Mesodermal cell (in vitro differentiated cells): ENCODE results near the gene DNAH17.
"Not testable (repeated sequence)": the region's sequence is repeated elsewhere in the genome, so short reads cannot be mapped to it uniquely, and the experiment has no call there.

Experiments
- H3K27ac ChIP-seq: 2 replicates; pipeline ENCODE4 v1.7.0; 2013; ENCODE audit warnings: mild to moderate bottlenecking, low read depth, low read length, moderate library complexity; ENCODE audit not compliant: severe bottlenecking
- H3K36me3 ChIP-seq: 2 replicates; pipeline ENCODE4 v1.7.1; 2013; ENCODE audit warnings: mild to moderate bottlenecking, low read length, moderate library complexity; ENCODE audit not compliant: control insufficient read depth, insufficient read depth
- H3K4me1 ChIP-seq: one replicate; pipeline ENCODE4 v1.7.1; 2013; ENCODE audit warnings: mild to moderate bottlenecking, low read length; ENCODE audit not compliant: insufficient read depth, control insufficient read depth, poor library complexity, severe bottlenecking
- H3K4me3 ChIP-seq: 2 replicates; pipeline ENCODE4 v1.7.0; 2013; ENCODE audit warnings: low read length, control low read depth, mild to moderate bottlenecking; ENCODE audit not compliant: insufficient read depth, poor library complexity, severe bottlenecking; ENCODE audit errors: extremely low read depth
- H3K9me3 ChIP-seq: 2 replicates; pipeline ENCODE4 v1.7.1; 2013; ENCODE audit warnings: mild to moderate bottlenecking, low read length, moderate library complexity; ENCODE audit not compliant: control insufficient read depth
- WGBS, 2 experiments: methylation state at CpG; one replicate each; pipeline ENCODE4 v1.1.5; 2013; ENCODE audit warnings: missing lambda C conversion rate in 2 of 2; ENCODE audit not compliant: insufficient coverage in 2 of 2; 5-methylcytosine and 5-hydroxymethylcytosine counted together

DNAH17 gene

GRCh38 chr17:78517421-78517820 lies 59.8 kb downstream of the DNAH17 start:
- H3K9me3 ChIP-seq: no peaks in the 10 kb centered on the region
- no peak overlapping the region for H3K4me3 ChIP-seq
- no peak overlapping the region for H3K27ac ChIP-seq
- 71 to 86% methylated on average over 2 of the region's 2 CpGs for WGBS, 2 experiments
- no peaks in the 10 kb centered on the region for H3K4me1 ChIP-seq
- H3K36me3 ChIP-seq: no peaks in the 10 kb centered on the region

- no peaks in the 10 kb centered on the region for H3K36me3 ChIP-seq
- H3K9me3 ChIP-seq: no peaks in the 10 kb centered on the region
- no peaks in the 10 kb centered on the region for H3K4me1 ChIP-seq
- H3K27ac ChIP-seq: no peak overlapping the region
- 80 to 88% methylated on average over 2 of the region's 4 CpGs for WGBS, 2 experiments
- no peak overlapping the region for H3K4me3 ChIP-seq
These were observed 61.7 kb downstream of the DNAH17 start for GRCh38 chr17:78515480-78515879.

- Histone ChIP-seq H3K4me1 (no peaks in the 10 kb centered on the region), H3K4me3 (no peak overlapping the region), H3K36me3 (no peaks in the 10 kb centered on the region), H3K9me3 (no peaks in the 10 kb centered on the region), H3K27ac (no peak overlapping the region)
- 91 to 97% methylated on average over 15 to 16 of the region's 18 CpGs for WGBS, 2 experiments
These were observed 62.7 kb downstream of the DNAH17 start for GRCh38 chr17:78514521-78514920.

GRCh38 chr17:78512976-78513375 lies 64.2 kb downstream of the DNAH17 start:
- H3K36me3 ChIP-seq: no peaks in the 10 kb centered on the region
- 100% methylated on average over 1 of the region's 4 CpGs for WGBS, 2 experiments

GRCh38 chr17:78510141-78511075 lies 66.8 kb downstream of the DNAH17 start:
- Histone ChIP-seq H3K36me3 (no peaks in the 10 kb centered on the region), H3K4me3 (no peak overlapping the region), H3K9me3 (no peaks in the 10 kb centered on the region), H3K4me1 (no peaks in the 10 kb centered on the region), H3K27ac (no peak overlapping the region)
- 86 to 89% methylated on average over 21 to 28 of the region's 28 CpGs for WGBS, 2 experiments

More at GRCh38 chr17:78512976-78513375, 64.2 kb downstream of the DNAH17 start:
- Histone ChIP-seq H3K4me3 (no peak overlapping the region), H3K4me1 (no peaks in the 10 kb centered on the region), H3K9me3 (no peaks in the 10 kb centered on the region), H3K27ac (no peak overlapping the region)

- H3K9me3 ChIP-seq: no peaks in the 10 kb centered on the region
- no peak overlapping the region for H3K27ac ChIP-seq
- no peaks in the 10 kb centered on the region for H3K4me1 ChIP-seq
- H3K36me3 ChIP-seq: no peaks in the 10 kb centered on the region
- H3K4me3 ChIP-seq: no peak overlapping the region
- WGBS, 2 experiments: 94 to 96% methylated on average over 11 of the region's 11 CpGs
These were observed 69.7 kb downstream of the DNAH17 start for GRCh38 chr17:78507526-78507925.

GRCh38 chr17:78506454-78507309 lies 70.5 kb downstream of the DNAH17 start:
- 84 to 87% methylated on average over 17 to 20 of the region's 20 CpGs for WGBS, 2 experiments
- Histone ChIP-seq H3K36me3 (no peaks in the 10 kb centered on the region), H3K9me3 (no peaks in the 10 kb centered on the region), H3K27ac (no peak overlapping the region), H3K4me1 (no peaks in the 10 kb centered on the region), H3K4me3 (no peak overlapping the region)

- no peaks in the 10 kb centered on the region for H3K4me1 ChIP-seq
- H3K9me3 ChIP-seq: no peaks in the 10 kb centered on the region
- WGBS, 2 experiments: 95 to 97% methylated on average over 18 to 19 of the region's 21 CpGs
- no peak overlapping the region for H3K27ac ChIP-seq
- H3K36me3 ChIP-seq: no peaks in the 10 kb centered on the region
- no peak overlapping the region for H3K4me3 ChIP-seq
These were observed 72.9 kb downstream of the DNAH17 start for GRCh38 chr17:78504156-78504925.

- not testable (repeated sequence) for H3K4me3 ChIP-seq, H3K27ac ChIP-seq, H3K36me3 ChIP-seq, H3K4me1 ChIP-seq, H3K9me3 ChIP-seq
- WGBS, 2 experiments: 78 to 94% methylated on average over 11 of the region's 11 CpGs
These were observed 73.8 kb downstream of the DNAH17 start for GRCh38 chr17:78503388-78503787.

- Histone ChIP-seq H3K36me3 (no peaks in the 10 kb centered on the region), H3K27ac (no peak overlapping the region), H3K9me3 (no peaks in the 10 kb centered on the region), H3K4me1 (no peaks in the 10 kb centered on the region), H3K4me3 (no peak overlapping the region)
- 93 to 95% methylated on average over 24 to 25 of the region's 25 CpGs for WGBS, 2 experiments
These were observed 74.5 kb downstream of the DNAH17 start for GRCh38 chr17:78502611-78503148.
